Epithelial cell of proximal tubule (primary cell): ENCODE measurements around the gene LRRC59. TPM values are rescaled to one million over a fixed set of nuclear protein-coding genes. Genes with fewer than 3 reads are reported as not detected.

Experiments
- DNase-seq: peaks from one replicate; pipeline ENCODE4 v3.0.0-alpha.2; 2011; ENCODE audit warnings: low read depth
- H3K4me3 ChIP-seq: 2 replicates; pipeline ENCODE4 v1.5.1; 2011; ENCODE audit warnings: low read depth, mild to moderate bottlenecking, low read length
- CTCF ChIP-seq: conservative IDR thresholded peaks from 2 replicates; pipeline ENCODE4 v1.5.1; 2012; ENCODE audit warnings: low read depth, mild to moderate bottlenecking, low read length
- total RNA-seq: library from RNA; depleted of rRNA; stranded (reverse); fragments of >200 nt; gene quantifications from 2 replicates; pipeline ENCODE4 v1.2.3, GENCODE V29; 2015

The LRRC59 gene
- total RNA-seq, 1 donor from 2014 or later: 147 TPM

DNA sequence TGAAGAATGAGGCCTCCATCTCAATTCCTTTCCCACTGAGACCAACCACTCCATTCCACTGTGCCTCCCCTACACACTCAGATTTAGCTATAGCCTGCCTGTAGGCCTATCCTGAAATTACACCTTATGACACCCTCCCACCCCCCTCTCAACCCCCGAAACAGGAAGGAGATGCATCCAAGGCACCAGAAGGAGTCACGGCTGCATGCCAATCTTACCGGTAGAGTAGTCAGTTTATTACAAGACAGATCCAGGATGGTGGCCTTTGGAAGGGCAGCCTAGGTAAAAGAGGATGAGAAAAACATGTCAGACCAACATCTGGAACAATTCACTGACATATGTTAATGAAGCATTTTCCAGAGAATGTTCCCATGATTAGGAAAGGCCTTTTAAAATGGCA lies 2.6 kb downstream of the LRRC59 start:
- no peak overlapping the region for H3K4me3 ChIP-seq

GRCh38 chr17:50393700-50394099 lies 3.6 kb downstream of the LRRC59 start:
- TF ChIP-seq CTCF: no peak
- H3K4me3 ChIP-seq: no peak overlapping the region
- DNase-seq: no peak

More for the DNA sequence above, 2.6 kb downstream of the LRRC59 start:
- no peak for TF ChIP-seq CTCF
- DNase-seq: no peak

- DNase-seq: no peak
- no peak overlapping the region for H3K4me3 ChIP-seq
- TF ChIP-seq CTCF: no peak
Observed at GRCh38 chr17:50392621-50393020, 4.7 kb downstream of the LRRC59 start.

GRCh38 chr17:50389534-50389933 lies 7.8 kb downstream of the LRRC59 start:
- H3K4me3 ChIP-seq: no peak overlapping the region
- no peak for TF ChIP-seq CTCF
- DNase-seq: no peak

DNA sequence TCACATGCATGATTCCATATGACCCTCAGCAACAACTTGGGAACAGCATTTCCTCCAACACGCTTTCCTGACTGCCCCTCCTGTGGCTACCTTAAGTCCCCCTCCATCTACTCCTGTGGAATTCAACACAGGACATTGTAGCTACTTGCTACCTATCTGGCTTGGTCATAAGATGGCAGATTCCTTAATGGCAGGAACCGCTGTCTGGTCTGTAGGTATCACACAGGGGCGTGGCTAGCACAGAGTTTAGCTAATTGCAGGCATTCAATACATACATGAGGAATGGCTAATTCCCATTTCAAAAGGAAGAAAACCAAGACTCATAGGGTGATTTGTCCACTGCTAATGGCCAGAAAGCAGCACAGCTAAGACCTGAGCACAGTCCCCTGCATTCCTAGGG lies 8.6 kb downstream of the LRRC59 start:
- no peak for DNase-seq
- no peak overlapping the region for H3K4me3 ChIP-seq
- no peak for TF ChIP-seq CTCF

GRCh38 chr17:50386510-50386909 lies 10.8 kb downstream of the LRRC59 start:
- no peak for DNase-seq
- H3K4me3 ChIP-seq: no peak overlapping the region
- TF ChIP-seq CTCF: no peak

GRCh38 chr17:50382931-50383330 lies 14.4 kb downstream of the LRRC59 start:
- H3K4me3 ChIP-seq: no peak overlapping the region
- no peak for TF ChIP-seq CTCF
- DNase-seq: no peak
